Bronchial epithelial cell (primary cell): ENCODE results near the gene NDUFS1. TPM values are rescaled to one million over a fixed set of nuclear protein-coding genes. Genes with fewer than 3 reads are reported as not detected.

Source experiments
- DNase-seq: peaks from one replicate; pipeline ENCODE4 v3.0.0-alpha.2; 2010; ENCODE audit warnings: low read depth
- FAIRE-seq: peaks from 2 replicates; lab custom pipeline; 2011; peaks lifted over from hg19 to GRCh38; lab: Jason Lieb, UNC
- H3K27me3 ChIP-seq: 2 replicates; pipeline ENCODE4 v1.5.1; 2011; ENCODE audit warnings: low read length; ENCODE audit not compliant: control insufficient read depth, insufficient read depth
- H3K36me3 ChIP-seq: 2 replicates; pipeline ENCODE4 v1.5.1; 2011; ENCODE audit warnings: low read length; ENCODE audit not compliant: control insufficient read depth, insufficient read depth
- H3K4me3 ChIP-seq: 2 replicates; pipeline ENCODE4 v1.5.1; 2011; ENCODE audit warnings: mild to moderate bottlenecking, low read depth, low read length, control low read depth
- total RNA-seq: library from RNA; depleted of rRNA; stranded (reverse); fragments of >200 nt; gene quantifications from 2 replicates; pipeline ENCODE4 v1.2.1, GENCODE V29; 2014
- TF ChIP-seq, protein P1 (sequence below): IDR thresholded peaks from 2 replicates; pipeline ENCODE4 v1.5.1; 2011; ENCODE audit warnings: mild to moderate bottlenecking, moderate library complexity, low read length, control low read depth, inconsistent platforms; ENCODE audit not compliant: insufficient read depth, severe bottlenecking

NDUFS1 gene
- total RNA-seq, 1 donor from 2014 or later = 103 TPM

DNA sequence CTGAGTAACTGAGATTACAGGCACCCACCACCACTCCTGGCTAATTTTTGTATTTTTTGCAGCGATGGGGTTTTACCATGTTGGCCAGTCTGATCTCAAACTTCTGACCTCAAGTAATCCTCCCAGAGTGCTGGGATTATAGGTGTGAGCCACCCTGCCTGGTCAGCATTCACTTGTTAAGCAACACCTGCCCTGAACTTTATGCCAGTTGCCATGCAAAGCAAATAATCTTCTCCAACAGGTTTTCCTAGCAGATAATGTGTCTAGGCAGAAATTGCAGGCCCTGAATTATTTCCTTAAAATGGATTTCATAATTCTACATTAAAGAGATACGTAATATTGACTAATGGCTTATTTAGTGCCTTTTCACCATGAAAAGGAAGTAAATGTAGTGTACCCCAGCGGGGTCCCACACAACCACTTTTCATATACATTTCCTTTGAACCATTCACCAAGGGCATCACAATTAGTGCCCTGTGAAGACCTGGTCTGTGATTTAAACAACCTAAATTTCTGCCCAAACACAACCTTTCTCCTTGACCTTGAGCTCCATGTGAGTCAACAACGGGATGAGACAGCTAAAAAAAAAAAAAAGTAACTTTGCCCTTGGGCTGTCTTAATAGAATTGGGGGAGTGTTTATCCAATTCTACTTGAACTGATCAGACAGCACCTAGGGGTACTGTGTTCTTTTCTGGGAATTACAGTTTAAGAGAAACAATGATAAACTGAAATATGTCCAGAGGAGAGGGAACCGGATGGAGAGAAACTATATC, 42.0 kb upstream of the NDUFS1 start:
- FAIRE-seq (no peak), DNase-seq (peak; percentile 35)
- H3K36me3 ChIP-seq = no peaks in the 10 kb centered on the region

DNA sequence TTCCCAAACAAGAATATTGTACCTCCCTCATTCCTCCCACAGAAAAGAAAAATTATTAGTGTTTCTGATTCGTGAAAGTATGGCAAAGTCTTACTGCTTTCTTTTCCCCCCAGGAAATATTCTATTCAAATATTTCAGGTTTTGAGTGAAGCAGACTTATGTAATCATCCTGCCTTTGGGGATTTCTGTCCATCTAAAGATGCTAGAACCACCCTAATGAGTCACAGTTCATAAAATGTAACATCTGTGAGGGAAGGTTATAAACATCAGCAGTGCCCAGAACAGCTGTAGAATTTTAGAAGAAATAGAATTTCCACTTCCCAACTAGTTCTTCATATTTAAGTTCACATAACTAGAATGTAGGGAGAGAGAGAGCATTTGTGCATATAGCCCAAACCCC, 39.4 kb upstream of the NDUFS1 start:
- Histone ChIP-seq H3K4me3 (no peak overlapping the region), H3K36me3 (no peaks in the 10 kb centered on the region), H3K27me3 (no peaks in the 10 kb centered on the region)
- peak; percentile 62 for DNase-seq
- FAIRE-seq = no peak
- TF ChIP-seq, protein P1, sequence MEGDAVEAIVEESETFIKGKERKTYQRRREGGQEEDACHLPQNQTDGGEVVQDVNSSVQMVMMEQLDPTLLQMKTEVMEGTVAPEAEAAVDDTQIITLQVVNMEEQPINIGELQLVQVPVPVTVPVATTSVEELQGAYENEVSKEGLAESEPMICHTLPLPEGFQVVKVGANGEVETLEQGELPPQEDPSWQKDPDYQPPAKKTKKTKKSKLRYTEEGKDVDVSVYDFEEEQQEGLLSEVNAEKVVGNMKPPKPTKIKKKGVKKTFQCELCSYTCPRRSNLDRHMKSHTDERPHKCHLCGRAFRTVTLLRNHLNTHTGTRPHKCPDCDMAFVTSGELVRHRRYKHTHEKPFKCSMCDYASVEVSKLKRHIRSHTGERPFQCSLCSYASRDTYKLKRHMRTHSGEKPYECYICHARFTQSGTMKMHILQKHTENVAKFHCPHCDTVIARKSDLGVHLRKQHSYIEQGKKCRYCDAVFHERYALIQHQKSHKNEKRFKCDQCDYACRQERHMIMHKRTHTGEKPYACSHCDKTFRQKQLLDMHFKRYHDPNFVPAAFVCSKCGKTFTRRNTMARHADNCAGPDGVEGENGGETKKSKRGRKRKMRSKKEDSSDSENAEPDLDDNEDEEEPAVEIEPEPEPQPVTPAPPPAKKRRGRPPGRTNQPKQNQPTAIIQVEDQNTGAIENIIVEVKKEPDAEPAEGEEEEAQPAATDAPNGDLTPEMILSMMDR = no peak

More for the DNA sequence above, 42.0 kb upstream of the NDUFS1 start:
- TF ChIP-seq, protein P1 = no peak
- Histone ChIP-seq H3K27me3 (no peaks in the 10 kb centered on the region), H3K4me3 (no peak overlapping the region)

DNA sequence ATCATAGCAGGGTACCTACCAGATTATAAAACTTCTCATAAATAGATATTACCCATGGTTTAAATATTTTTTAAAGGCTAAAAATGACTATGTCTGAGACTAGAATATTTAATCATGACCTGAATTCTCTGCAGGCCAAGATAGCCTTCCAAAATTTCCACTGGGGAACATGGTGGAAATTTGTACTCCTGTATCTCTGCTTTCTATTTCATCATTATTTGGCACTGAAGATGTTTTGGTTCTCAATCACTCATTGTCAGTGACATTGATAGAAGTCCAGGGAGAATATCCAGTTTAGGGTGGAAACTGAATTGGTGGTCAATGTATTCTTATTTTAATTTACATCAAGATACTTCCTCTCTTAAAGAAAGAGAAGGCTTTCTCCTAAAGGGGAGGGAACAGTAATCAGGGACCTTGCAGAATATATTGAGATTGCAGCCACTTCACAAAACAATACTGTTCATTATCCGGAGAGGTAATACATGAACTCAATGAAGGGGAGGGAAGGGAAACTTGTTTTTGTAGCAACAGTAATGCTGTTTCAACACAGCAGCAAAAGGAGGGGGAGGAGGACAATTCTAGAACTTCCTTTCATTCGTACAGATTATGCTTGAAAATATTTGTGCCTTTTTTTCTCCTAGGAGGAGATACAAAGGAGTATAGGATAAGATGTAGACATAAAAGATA, 34.6 kb upstream of the NDUFS1 start:
- no peaks in the 10 kb centered on the region for H3K36me3 ChIP-seq
- FAIRE-seq (no peak), DNase-seq (no peak)
- TF ChIP-seq, protein P1 = no peak
- no peaks in the 10 kb centered on the region for H3K27me3 ChIP-seq
- no peak overlapping the region for H3K4me3 ChIP-seq

DNA sequence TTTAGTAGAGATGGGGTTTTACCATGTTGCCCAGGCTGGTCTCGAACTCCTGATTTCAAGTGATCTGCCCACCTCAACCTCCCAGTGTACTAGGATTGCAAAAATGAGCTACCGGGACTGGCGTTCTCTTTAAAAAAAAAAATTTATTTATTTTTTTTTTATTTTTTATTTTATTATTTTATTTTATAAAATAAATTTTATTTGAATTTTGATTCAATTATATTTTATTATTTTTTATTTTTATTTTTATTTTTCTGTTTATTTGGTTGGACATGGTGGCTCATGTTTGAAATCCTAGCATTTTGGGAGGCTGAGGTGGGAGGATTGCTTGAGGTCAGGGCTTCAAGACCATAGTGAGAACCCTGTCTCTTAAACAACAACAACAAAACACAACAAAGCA, 32.9 kb upstream of the NDUFS1 start:
- FAIRE-seq = no peak
- H3K27me3 ChIP-seq = no peaks in the 10 kb centered on the region
- TF ChIP-seq, protein P1 = no peak

DNA sequence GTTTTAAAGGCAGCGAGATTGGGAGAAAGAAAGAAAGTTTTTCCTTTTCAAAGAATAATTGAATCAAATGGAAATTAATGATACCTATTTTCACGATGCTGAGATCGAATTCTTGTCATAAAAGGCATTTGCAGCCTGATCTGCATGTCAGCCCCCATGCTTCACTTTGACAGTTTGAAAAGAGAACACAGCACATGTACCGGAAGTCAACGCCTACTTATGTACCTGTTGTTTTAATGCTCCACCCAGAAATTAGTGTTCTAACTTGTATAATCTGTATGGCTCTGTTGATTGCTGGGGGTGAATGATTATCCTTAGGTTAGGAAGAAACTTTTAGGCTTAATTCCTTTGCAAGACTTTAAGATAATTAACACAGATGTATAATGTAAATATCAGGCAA, 31.4 kb upstream of the NDUFS1 start:
- no peak for FAIRE-seq
- no peaks in the 10 kb centered on the region for H3K36me3 ChIP-seq

More for the DNA sequence above, 32.9 kb upstream of the NDUFS1 start:
- Histone ChIP-seq H3K36me3 (no peaks in the 10 kb centered on the region), H3K4me3 (no peak overlapping the region)
- no peak for DNase-seq

More for the DNA sequence above, 31.4 kb upstream of the NDUFS1 start:
- Histone ChIP-seq H3K27me3 (no peaks in the 10 kb centered on the region), H3K4me3 (no peak overlapping the region)
- TF ChIP-seq, protein P1 = no peak
- DNase-seq = no peak
